GM06990 (cell line): ENCODE data around the gene KCNQ1OT1.

ENCODE experiments used
- DNase-seq: peaks from one replicate; pipeline ENCODE4 v3.0.0-alpha.2; 2011; ENCODE audit not compliant: insufficient read length; ENCODE audit errors: extremely low read depth
- H3K27me3 ChIP-seq: replicated peaks from 2 replicates; pipeline ENCODE4 v1.6.0; 2011; ENCODE audit warnings: low read length; ENCODE audit not compliant: control insufficient read depth, insufficient read depth
- H3K36me3 ChIP-seq: 2 replicates; pipeline ENCODE4 v1.5.1; 2011; ENCODE audit warnings: low read length; ENCODE audit not compliant: control insufficient read depth, insufficient read depth
- H3K4me3 ChIP-seq: replicated peaks from 2 replicates; pipeline ENCODE4 v1.5.1; 2011; ENCODE audit warnings: low read depth, mild to moderate bottlenecking, control low read depth, low read length
- CTCF ChIP-seq: IDR thresholded peaks from 2 replicates; pipeline ENCODE4 v1.5.1; 2011; ENCODE audit warnings: low read length, control low read depth, mild to moderate bottlenecking, inconsistent platforms; ENCODE audit not compliant: insufficient read depth, poor library complexity, severe bottlenecking

KCNQ1OT1 gene

DNA sequence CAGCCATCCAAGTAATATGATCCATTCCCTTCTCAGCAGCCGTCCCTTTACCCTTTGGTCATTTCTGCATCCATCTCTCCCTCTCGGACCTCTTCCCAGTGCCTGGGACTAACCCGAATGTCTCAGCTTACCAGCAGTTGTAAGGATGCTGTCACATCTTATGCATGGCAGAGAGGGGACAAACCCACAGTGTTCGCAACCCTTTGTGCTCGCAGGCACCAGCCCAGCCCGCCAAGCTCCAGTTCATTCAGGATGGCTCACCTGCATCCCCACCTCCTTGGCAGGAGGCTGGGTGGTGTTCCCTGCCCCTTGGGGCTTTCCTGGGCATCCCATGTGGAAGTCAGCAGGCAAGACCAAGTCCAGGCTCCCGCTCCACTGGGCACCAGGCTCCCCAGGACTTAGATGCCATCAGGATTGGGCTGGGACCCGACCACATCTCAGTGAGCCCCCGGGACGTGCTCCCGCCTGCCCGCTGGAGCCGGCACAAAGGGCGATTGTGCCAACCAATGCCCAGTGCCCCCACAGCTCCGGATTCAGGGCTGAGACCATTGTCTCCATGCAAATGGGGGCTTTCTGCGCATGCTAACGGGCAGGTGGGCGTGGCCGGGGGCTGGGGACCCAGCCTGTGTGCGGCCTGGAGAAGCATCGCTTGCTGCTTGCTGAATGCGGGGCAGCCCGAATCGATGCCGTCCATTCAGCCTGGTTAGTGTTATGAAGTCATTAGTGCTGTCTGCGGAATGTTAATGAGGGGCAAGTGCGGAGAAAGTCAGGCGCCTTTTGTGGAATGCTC, 108.6 kb downstream of the KCNQ1OT1 start:
- TF ChIP-seq CTCF = no peak
- no peak for DNase-seq
- Histone ChIP-seq H3K36me3 (no peaks in the 10 kb centered on the region), H3K4me3 (no peak overlapping the region), H3K27me3 (no peaks in the 10 kb centered on the region)

- DNase-seq = no peak
These were observed 109.4 kb downstream of the KCNQ1OT1 start for GRCh38 chr11:2590131-2590964.

GRCh38 chr11:2589538-2589934, 110.3 kb downstream of the KCNQ1OT1 start:
- Histone ChIP-seq H3K27me3 (no peaks in the 10 kb centered on the region), H3K36me3 (no peaks in the 10 kb centered on the region), H3K4me3 (no peak overlapping the region)
- no peak for TF ChIP-seq CTCF
- DNase-seq = no peak

More at GRCh38 chr11:2590131-2590964, 109.4 kb downstream of the KCNQ1OT1 start:
- Histone ChIP-seq H3K36me3 (no peaks in the 10 kb centered on the region), H3K27me3 (no peaks in the 10 kb centered on the region), H3K4me3 (no peak overlapping the region)
- TF ChIP-seq CTCF = no peak

DNA sequence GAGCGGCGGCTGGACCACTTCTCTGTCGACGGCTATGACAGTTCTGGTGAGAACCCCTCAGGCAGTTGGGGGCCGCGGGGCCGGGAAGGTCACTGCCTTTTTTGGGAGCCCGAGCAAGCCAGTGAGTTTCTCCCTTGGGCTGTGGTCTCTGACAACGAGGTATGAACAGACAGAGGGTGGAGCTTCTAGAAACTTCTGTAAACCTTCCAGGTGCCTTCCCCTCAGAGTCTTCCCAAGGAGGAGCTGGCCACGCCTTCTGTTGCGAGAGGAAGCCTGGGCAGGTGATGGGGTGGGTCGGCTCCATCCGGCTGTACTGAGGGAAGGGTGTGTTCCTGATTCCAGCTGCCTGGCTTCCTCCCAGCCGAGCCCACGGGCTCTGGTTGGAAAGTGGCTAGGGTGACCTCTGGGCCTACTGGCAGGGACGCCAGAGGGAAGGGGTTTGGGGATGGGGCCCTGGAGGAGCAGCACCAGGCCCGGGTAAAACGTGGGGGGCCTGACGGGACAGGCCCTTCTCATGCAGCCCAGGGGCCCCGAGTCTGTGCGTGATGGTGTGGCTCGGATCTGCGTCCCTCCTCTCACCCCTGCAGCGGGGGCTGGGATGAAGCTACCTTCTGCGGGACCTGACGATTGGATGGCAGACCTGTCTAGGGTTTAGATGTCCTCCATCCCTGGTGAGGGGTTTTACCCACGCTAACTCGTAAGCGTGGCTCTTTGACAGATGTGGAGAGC, 110.8 kb downstream of the KCNQ1OT1 start:
- no peak for TF ChIP-seq CTCF
- no peak overlapping the region for H3K4me3 ChIP-seq
- no peaks in the 10 kb centered on the region for H3K36me3 ChIP-seq
- no peaks in the 10 kb centered on the region for H3K27me3 ChIP-seq
- DNase-seq = no peak

DNA sequence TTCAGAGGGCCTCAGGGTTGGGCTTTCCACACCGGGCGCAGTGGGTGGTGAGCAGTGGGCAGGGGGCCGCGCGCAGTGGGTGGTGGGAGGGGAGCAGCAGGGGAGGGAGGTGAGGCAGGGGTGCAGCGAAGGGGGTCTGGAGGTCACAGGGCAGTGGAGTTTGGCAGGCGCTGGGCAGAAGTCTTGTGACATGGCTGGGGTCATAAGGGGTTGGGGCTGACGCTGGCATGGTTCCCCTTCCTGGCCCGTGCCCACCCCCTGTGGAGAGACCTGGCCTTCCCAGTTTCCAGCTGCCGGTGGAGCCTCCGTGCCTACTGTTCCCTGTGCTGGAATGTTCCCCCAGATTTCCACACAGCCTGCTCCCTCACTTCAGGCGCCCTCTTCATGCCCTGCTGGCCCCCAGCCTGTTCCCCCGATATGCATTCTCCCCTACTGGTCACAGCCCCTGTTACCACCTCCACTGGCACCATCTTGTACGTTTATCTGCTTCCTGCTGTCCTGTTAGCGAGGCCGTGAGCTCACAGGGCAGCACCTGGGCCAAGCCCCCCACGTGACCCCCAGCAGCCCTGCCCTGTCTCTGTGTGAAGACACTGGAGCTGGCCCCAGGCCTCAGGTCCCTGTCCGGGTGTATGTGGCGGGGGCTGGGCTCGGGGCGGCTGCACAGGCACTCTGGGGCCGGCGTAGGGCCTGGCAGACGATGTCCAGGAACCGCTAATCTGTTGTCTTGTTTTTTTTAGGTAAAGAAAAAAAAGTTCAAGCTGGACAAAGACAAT, 111.6 kb downstream of the KCNQ1OT1 start:
- Histone ChIP-seq H3K4me3 (no peak overlapping the region), H3K27me3 (no peaks in the 10 kb centered on the region), H3K36me3 (no peaks in the 10 kb centered on the region)
- no peak for TF ChIP-seq CTCF
- DNase-seq = no peak
